ENCODE measurements around the gene HYLS1.

The HYLS1 gene

DNA sequence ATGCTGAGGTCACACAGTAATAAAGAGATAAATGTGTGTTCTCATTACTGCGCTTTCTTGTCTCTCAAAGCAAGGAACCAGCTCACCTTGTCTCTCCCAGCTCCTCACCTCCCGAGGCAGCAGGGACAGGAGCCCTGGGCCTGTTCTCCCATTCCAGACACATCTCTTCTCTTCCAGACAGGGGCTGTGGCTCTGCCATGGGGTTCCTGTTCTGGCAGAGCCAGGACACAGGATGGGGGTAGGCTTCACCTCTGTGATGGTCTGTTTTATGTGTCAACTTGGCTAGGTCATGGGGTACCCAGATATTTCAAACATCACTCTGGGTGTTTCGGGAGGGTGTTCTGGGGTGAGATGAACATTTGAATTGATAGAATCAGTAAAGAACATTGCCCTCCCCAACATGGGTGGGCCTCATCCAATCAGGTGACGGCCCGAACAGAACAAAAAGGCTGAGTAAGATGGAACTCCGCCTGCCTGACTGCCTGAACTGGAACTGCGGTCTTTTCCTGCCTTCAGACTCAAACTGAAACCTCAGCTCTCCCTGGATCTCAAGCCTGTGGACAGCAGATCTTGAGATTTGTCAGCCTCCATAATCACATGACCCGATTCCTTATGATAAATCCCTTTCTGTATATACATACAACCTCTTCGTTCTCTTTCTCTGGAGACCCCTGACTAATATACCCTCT is 56.3 kb downstream of the HYLS1 start:
- Histone ChIP-seq H3K36me3 (ENCODE audit: control insufficient read depth, low read length) (no peaks in the 10 kb centered on the region), H3K79me2 (ENCODE audit: control insufficient read depth, low read length) (no peaks in the 10 kb centered on the region), H3K9me3 (ENCODE audit: control insufficient read depth, insufficient read depth, low read length) (no peaks in the 10 kb centered on the region), H3K4me2 (ENCODE audit: low read length) (no peak overlapping the region), H3K9me2 (replicated peaks; ENCODE audit: control insufficient read depth, low read length) (no peaks in the 10 kb centered on the region), H3K4me3 (ENCODE audit: low read length) (no peak overlapping the region), H4K20me1 (ENCODE audit: control insufficient read depth, insufficient read depth, low read depth, low read length) (no peaks in the 10 kb centered on the region), H3K4me1 (ENCODE audit: control insufficient read depth, low read length) (no peaks in the 10 kb centered on the region), H3F3A (ENCODE audit: control insufficient read depth, insufficient read depth) (no peaks in the 10 kb centered on the region), H3K27ac (ENCODE audit: low read depth, low read length) (no peak overlapping the region), H3K27me3 (ENCODE audit: control insufficient read depth, low read length) (no peaks in the 10 kb centered on the region; the same call in 1 of the 2 replicates)
- TF ChIP-seq CTCF (IDR thresholded peaks at IDR 0.05; ENCODE audit: low read depth, low read length, poor library complexity, severe bottlenecking) (no peak), EZH2phosphoT487 (IDR thresholded peaks at IDR 0.05; ENCODE audit: borderline replicate concordance, low read length) (no peak)

- Histone ChIP-seq H3K9me3 (ENCODE audit: control insufficient read depth, insufficient read depth, low read length) (no peaks in the 10 kb centered on the region), H3F3A (ENCODE audit: control insufficient read depth, insufficient read depth) (no peaks in the 10 kb centered on the region), H3K27ac (ENCODE audit: low read depth, low read length) (no peak overlapping the region), H3K4me1 (ENCODE audit: control insufficient read depth, low read length) (no peaks in the 10 kb centered on the region), H3K4me3 (ENCODE audit: low read length) (no peak overlapping the region), H4K20me1 (ENCODE audit: control insufficient read depth, insufficient read depth, low read depth, low read length) (no peaks in the 10 kb centered on the region), H3K9me2 (replicated peaks; ENCODE audit: control insufficient read depth, low read length) (no peaks in the 10 kb centered on the region), H3K79me2 (ENCODE audit: control insufficient read depth, low read length) (no peaks in the 10 kb centered on the region), H3K4me2 (ENCODE audit: low read length) (no peak overlapping the region), H3K27me3 (ENCODE audit: control insufficient read depth, low read length) (no peaks in the 10 kb centered on the region; the same call in 1 of the 2 replicates), H3K36me3 (ENCODE audit: control insufficient read depth, low read length) (no peaks in the 10 kb centered on the region)
- TF ChIP-seq EZH2phosphoT487 (IDR thresholded peaks at IDR 0.05; ENCODE audit: borderline replicate concordance, low read length) = no peak
- TF ChIP-seq CTCF (IDR thresholded peaks at IDR 0.05; ENCODE audit: low read depth, low read length, poor library complexity, severe bottlenecking) = no peak
Measured at GRCh38 chr11:125944350-125945010, 57.0 kb downstream of the HYLS1 start.

- Histone ChIP-seq H3K4me2 (ENCODE audit: low read length) (no peak overlapping the region), H3K36me3 (ENCODE audit: control insufficient read depth, low read length) (no peaks in the 10 kb centered on the region), H3K27ac (ENCODE audit: low read depth, low read length) (no peak overlapping the region), H3K4me1 (ENCODE audit: control insufficient read depth, low read length) (no peaks in the 10 kb centered on the region), H3K27me3 (ENCODE audit: control insufficient read depth, low read length) (no peaks in the 10 kb centered on the region; the same call in 1 of the 2 replicates), H3K79me2 (ENCODE audit: control insufficient read depth, low read length) (no peaks in the 10 kb centered on the region), H3K9me2 (replicated peaks; ENCODE audit: control insufficient read depth, low read length) (no peaks in the 10 kb centered on the region), H4K20me1 (ENCODE audit: control insufficient read depth, insufficient read depth, low read depth, low read length) (no peaks in the 10 kb centered on the region), H3K9me3 (ENCODE audit: control insufficient read depth, insufficient read depth, low read length) (no peaks in the 10 kb centered on the region), H3F3A (ENCODE audit: control insufficient read depth, insufficient read depth) (no peaks in the 10 kb centered on the region), H3K4me3 (ENCODE audit: low read length) (no peak overlapping the region)
- no peak for TF ChIP-seq CTCF (IDR thresholded peaks at IDR 0.05; ENCODE audit: low read depth, low read length, poor library complexity, severe bottlenecking)
- no peak for TF ChIP-seq EZH2phosphoT487 (IDR thresholded peaks at IDR 0.05; ENCODE audit: borderline replicate concordance, low read length)
Measured at GRCh38 chr11:125945011-125945796, 57.7 kb downstream of the HYLS1 start.

All from DOHH2 (cell line).